Occipital lobe (tissue), 2 donors: ENCODE data around the gene OXGR1. TPM values are rescaled to one million over a fixed set of nuclear protein-coding genes. Genes with fewer than 3 reads are reported as not detected.
"Not testable (repeated sequence)": the region's sequence is repeated elsewhere in the genome, so short reads cannot be mapped to it uniquely, and the experiment has no call there.

Source experiments
- DNase-seq: peaks from one replicate; lab custom pipeline; 2025; lab: John Stamatoyannopoulos, UW
- total RNA-seq: library from RNA; depleted of rRNA; stranded (reverse); fragments of >200 nt; gene quantifications from one replicate; pipeline ENCODE4 v1.2.3, GENCODE V29; 2014

Gene OXGR1
- total RNA-seq, result not detected

- no peak for DNase-seq
Observed at GRCh38 chr13:96994017-96994857, at the start of gene OXGR1. OXGR1 (minus strand) TSS chr13:96994476; CDS start chr13:96987759, 6,717 bp downstream.

DNA sequence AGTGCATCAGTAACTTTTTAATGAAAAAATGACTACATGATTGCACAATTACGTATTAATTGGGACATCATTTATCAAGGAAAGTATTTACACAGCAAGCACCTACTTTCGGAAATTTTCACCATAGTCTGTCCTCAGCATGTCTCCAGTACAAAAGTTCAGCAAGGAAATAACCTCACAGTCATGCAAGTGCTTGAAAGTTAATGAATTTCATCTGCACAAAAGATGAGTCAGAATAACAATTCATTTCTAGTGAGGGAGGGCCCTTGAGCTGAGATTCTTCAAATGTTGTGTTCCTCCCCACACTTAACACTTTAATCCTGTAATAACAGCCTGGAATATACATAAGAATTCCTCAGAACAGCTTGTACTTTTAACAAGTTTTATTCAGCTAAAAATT, 49.0 kb upstream of the OXGR1 start:
- no peak for DNase-seq

DNA sequence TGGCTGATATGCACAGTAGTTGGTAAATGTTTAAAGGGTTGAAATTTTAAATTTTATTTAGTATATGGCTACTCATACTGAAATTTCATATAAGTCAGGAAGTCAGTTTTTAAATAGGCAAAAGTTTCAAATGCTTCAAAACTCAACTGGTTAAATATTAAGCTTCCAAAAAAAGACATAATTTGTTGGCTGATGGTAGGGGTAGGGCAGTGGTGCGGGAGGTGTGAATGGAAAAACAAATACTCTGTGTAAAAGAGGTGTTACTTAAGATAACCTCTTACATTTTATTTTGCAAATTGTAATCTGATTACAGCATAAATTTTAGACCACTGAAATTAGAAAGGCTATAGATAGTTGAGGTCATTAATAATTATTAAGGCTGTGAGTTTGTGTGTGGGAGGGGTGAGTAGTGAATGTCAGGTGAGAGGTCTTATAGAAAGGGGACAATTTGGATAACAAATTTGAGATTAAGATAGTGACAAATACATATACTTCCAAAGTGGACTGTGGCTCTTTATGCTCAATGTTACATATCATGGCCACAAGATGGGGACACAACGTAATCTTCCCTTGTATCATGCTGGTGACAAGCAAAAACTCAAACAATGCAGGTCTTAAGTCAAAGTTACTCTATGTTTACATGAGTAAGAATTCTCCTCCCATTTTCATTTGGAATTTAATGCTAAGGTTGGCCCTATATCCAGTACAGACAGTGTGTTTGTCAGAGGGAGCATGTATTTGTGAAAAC, 36.6 kb upstream of the OXGR1 start:
- no peak for DNase-seq

DNA sequence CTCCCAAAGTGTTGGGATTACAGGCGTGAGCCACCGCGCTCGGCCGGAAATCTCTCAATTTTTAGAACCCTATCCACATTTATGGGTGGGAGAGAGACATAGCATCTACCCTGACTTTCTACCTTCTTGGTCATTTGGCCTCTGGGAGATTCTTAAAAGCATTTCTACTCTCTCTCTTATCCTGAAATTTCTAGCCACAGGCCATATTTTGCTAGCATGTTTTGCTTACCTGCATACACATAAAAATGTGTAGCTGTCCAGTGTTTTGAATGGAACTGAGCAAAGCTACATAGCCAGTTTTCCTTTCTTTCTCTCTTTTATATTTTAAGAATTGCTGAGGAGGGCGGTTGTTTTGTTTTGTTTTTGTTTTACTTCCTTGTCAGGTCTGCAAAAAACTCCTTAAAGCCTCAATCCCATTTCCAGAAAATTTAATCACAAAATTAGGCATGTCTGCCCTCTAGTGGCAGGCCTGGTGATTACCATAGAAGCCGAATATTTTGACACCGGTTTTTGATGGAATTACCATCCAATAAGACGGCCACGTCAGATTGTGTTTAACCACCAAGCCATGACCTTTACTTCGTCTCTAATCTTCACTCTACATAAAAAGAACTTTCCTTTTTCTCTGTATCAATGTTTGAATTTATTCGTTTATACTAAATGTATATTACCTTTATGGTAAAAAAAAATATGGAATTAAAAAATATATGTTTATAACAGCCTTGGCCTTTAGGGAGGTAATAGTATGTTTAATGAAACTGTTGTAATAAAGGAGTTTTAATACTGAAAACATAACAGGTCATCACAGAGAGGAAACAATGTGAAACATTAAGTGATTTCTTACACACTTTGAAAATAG, 34.4 kb upstream of the OXGR1 start:
- DNase-seq, result no peak

DNA sequence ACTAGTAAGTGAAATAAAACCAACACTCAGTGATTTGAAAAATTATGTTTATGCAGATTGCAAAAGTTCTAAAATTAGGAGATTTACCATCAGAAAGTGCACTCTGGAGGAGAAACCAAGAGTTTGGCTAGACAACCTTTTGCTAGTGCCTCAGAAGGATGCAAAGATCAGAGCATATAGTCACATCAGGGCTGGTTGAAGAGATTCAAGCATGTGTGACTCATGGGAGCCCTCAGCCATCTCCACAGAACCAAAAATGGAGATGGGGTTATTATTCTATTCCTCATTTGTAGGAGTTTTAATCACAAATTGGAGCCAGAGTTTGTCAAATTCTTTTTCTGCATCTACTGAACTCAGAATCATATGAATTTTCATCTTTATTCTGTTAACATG, 32.9 kb upstream of the OXGR1 start:
- DNase-seq, result no peak

GRCh38 chr13:97026531-97027161, 32.4 kb upstream of the OXGR1 start:
- DNase-seq, result no peak

DNA sequence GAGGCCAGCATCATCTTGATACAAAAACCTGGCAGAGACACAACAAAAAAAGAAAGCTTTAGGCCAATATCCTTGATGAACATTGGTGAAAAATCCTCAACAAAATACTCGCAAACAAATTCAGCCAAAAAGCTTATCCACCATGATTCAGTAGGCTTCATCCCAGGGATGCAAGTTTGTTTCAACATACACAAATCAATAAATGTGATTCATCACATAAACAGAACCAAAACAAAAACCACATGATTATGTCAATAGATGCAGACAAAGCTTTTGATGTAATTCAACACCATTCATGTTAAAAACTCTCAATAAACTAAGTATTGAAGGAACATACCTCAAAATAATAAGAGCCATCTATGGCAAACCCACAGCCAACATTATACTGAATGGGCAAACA, 29.5 kb upstream of the OXGR1 start:
- DNase-seq, result not testable (repeated sequence)

DNA sequence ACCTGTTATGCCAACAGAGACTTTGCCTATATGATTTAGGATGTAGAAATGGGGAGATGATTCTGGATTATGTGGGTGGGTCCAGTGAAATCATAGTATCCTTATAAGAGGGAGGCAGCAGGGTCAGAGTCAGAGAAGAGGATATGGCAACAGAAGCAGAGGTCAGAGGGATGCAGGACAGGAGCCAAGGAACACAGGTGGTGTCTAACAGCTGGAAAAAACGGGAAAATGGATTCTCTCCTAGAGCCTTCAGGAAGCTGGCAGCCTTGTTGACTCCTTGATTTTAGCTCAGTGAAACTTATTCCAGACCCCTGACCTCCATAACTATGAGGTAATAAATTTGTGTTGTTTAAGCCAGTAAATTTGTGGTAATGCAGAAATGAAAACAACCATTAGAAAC, 28.8 kb upstream of the OXGR1 start:
- DNase-seq, result no peak

- no peak for DNase-seq
Observed at GRCh38 chr13:97021241-97021640, 27.0 kb upstream of the OXGR1 start.

DNA sequence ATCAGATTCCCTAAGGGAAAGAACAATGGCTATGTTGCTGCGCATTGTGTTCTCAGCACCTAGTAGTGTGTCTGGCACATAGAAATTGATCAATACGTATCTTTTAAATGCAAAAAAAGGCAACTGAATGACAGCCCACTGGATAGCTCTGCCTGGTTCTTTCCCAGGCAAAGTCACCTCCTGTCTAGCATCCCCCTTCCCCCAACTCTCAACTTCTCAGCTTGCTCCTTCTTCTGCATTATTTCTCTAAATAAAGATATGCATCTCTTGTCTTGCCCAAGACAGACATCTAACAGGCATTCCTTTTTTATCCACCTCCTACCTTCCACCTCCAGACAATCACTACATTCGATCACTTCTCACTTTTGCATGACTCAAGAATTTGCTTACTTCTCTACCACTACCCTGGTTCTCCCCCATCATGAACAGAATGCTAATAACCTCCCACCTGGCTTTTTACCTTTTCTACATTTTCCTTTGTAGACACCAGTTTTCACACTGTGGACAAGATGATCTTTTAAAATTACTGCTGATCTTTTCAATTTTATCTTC, 26.5 kb upstream of the OXGR1 start:
- DNase-seq, result no peak

GRCh38 chr13:97020194-97020593, 25.9 kb upstream of the OXGR1 start:
- DNase-seq, result no peak

DNA sequence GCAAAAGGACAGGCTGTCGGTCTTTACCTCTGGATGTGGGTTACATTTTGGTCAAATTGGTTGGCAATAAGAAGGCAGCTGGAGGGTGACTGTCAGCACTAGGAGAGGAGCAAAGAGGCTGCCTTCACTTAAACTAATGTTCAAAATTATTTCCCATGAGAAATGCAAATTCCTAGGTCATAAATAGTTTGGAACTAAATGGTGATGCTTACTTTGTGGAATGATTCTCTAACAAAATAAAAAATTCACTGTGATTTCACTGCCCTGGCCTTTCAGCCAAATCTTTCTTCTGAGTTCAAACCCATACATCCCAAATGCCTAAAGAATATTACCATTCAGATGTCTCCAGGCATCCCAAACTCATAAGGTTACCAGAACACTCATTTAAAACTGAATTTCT, 25.0 kb upstream of the OXGR1 start:
- no peak for DNase-seq

- no peak for DNase-seq
Observed at GRCh38 chr13:97018029-97018819, 23.9 kb upstream of the OXGR1 start.

- DNase-seq, result no peak
Observed at GRCh38 chr13:97017322-97017721, 23.0 kb upstream of the OXGR1 start.

- no peak for DNase-seq
Observed at GRCh38 chr13:97015661-97016350, 21.5 kb upstream of the OXGR1 start.

DNA sequence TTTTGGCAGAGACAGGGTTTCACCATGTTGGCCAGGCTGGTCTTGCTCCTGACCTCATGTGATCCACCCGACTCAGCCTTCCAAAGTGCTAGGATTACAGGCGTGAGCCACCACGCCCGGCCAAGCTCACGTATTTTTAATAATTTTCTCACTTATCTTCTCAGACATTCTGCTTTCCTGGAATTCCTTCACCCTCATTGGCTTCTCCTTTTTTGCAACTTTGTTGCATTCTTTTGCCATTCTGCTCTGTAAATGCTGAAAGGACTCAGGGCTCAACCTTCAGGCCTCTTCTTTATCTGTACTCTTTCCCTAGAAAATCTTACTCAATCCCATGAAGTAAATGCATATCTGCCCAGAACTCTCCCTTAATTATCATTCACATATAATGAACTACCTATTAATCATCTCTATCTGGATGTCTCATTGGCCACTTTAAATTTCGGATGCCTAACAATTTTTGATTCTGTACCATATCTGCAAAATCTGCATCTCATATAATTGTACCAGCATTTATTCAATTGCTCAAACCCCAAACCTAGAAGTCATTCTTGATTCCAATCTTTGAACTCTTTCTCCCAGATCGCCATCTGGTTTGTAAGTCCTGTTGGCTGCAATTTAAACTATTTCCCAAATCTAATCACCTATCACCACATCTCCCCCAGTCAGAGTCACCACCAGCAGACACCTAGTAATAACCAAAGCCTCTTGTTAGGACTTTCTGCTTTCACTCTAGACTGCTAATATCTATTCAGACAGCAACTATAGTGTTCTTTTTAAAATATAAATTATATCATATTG, 18.2 kb upstream of the OXGR1 start:
- DNase-seq, result no peak

GRCh38 chr13:97011446-97012131, 17.3 kb upstream of the OXGR1 start:
- DNase-seq, result no peak

DNA sequence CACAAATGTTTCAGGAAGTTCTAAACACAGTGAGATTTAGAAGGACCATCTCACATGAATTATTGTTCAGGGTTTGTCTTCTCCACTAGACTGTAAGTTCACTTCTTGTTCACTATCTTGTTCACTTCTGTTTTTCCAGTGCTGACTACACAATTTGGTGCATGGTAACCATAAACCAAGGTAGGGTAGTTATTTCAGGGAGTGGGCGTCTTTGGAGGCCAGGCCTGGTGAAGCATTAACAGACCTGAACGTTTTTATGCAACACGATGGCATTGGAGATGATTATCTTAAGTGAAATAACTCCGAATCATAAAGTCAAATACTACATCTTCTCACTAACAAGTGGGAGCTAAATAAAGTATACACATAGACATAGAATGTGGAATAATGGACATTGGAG, 14.4 kb upstream of the OXGR1 start:
- no peak for DNase-seq
